K562 (cell line): ENCODE results near the gene SIK3. TPM values are rescaled to one million over a fixed set of nuclear protein-coding genes. Genes with fewer than 3 reads are reported as not detected.

Experiments used
- ATAC-seq: fragments of 200-7000 bp; cut with Tn5 transposase; 3 replicates; pipeline ENCODE4 v1.9.1; 2020; ENCODE audit warnings: moderate library complexity
- BruUV-seq: library from RNA; stranded (reverse); fragments of 400-500 nt; replicated peaks from 2 replicates; lab custom pipeline; 2021; lab: Mats Ljungman, UMichigan
- CTCF ChIA-PET: fragments of 300-600 bp; formaldehyde crosslinking; extraction: SDS; loops from one replicate; lab custom pipeline; 2021; ENCODE audit warnings: low intra/inter-chr PET ratio; lab: Yijun Ruan, JAX
- POLR2A ChIA-PET: fragments of 300-600, 350-650 bp; sonication (Branson Sonifier 250); formaldehyde crosslinking; extraction: SDS; loops from one replicate; lab custom pipeline; 2021; ENCODE audit warnings: antibody characterized with exemption, inconsistent platforms; lab: Yijun Ruan, JAX
- DNase-seq, 4 experiments: peaks; one replicate each; pipeline versions ENCODE4 v3.0.0 to v3.0.0-alpha.2; 2011 to 2018; ENCODE audit warnings: low spot score in 3 of 4, mixed read lengths in 3 of 4; ENCODE audit errors: extremely low read depth in 1 of 4
- FAIRE-seq: peaks from 2 replicates; lab custom pipeline; 2011; peaks lifted over from hg19 to GRCh38; lab: Jason Lieb, UNC
- H2AFZ ChIP-seq: 2 replicates; pipeline ENCODE4 v1.6.0; 2011; ENCODE audit warnings: low read depth, low read length, control low read depth, inconsistent platforms
- H3K27ac ChIP-seq: fragments of 200-600 bp; 3 replicates; pipeline ENCODE4 v1.8.0; 2011; ENCODE audit warnings: low read depth, mild to moderate bottlenecking, control low read depth, inconsistent platforms, low read length, moderate library complexity, mixed read lengths; ENCODE audit errors: extremely low read depth
- H3K27me3 ChIP-seq, 2 experiments: fragments of 300-600 bp in 1 of 2; 2 replicates in 1 of 2; 3 replicates in 1 of 2; pipeline versions ENCODE4 v1.6.0 to v1.8.0; 2011; ENCODE audit warnings: inconsistent platforms in 2 of 2, low read length in 2 of 2, mild to moderate bottlenecking in 1 of 2, mixed read lengths in 1 of 2, moderate library complexity in 1 of 2; ENCODE audit not compliant: control insufficient read depth in 2 of 2, insufficient read depth in 2 of 2
- H3K36me3 ChIP-seq: fragments of 300-600 bp; 3 replicates; pipeline ENCODE4 v1.8.0; 2011; ENCODE audit warnings: mild to moderate bottlenecking, low read length, inconsistent platforms; ENCODE audit not compliant: control insufficient read depth, insufficient read depth
- H3K4me1 ChIP-seq, 2 experiments: fragments of 200-600 bp in 1 of 2; replicated peaks in 1 of 2; 2 replicates in 1 of 2; 3 replicates in 1 of 2; pipeline versions ENCODE4 v1.5.1 to v1.8.0; 2011; ENCODE audit warnings: inconsistent platforms in 2 of 2, low read length in 2 of 2, mild to moderate bottlenecking in 1 of 2, mixed read lengths in 1 of 2, moderate library complexity in 1 of 2; ENCODE audit not compliant: control insufficient read depth in 2 of 2, insufficient read depth in 2 of 2
- H3K4me2 ChIP-seq: 2 replicates; pipeline ENCODE4 v1.6.1; 2011; ENCODE audit warnings: low read length, control low read depth, inconsistent platforms, mixed read lengths; ENCODE audit not compliant: insufficient read depth
- H3K4me3 ChIP-seq: fragments of 200-600 bp; sonication (generic), shearing (Covaris generic); 2 replicates; pipeline ENCODE4 v1.5.1; 2016; ENCODE audit warnings: control low read depth, inconsistent platforms
- H3K79me2 ChIP-seq: fragments of 200-600 bp; 3 replicates; pipeline ENCODE4 v1.8.0; 2011; ENCODE audit warnings: low read length, inconsistent platforms; ENCODE audit not compliant: control insufficient read depth, insufficient read depth
- H3K9ac ChIP-seq, 2 experiments: 2 replicates each; pipeline versions ENCODE4 v1.6.0 to v1.6.1; 2011; ENCODE audit warnings: low read depth in 2 of 2, low read length in 2 of 2, control low read depth in 1 of 2, inconsistent platforms in 1 of 2, mild to moderate bottlenecking in 1 of 2, mixed read lengths in 1 of 2; ENCODE audit not compliant: insufficient read depth in 1 of 2
- H3K9me1 ChIP-seq: one replicate; pipeline ENCODE4 v1.6.0; 2011; ENCODE audit warnings: inconsistent platforms, mild to moderate bottlenecking, low read length, moderate library complexity; ENCODE audit not compliant: control insufficient read depth, insufficient read depth
- H3K9me3 ChIP-seq: replicated peaks from 2 replicates; pipeline ENCODE4 v1.5.1; 2011; ENCODE audit warnings: low read depth, low read length, inconsistent platforms; ENCODE audit not compliant: control insufficient read depth, insufficient read depth
- H4K20me1 ChIP-seq: replicated peaks from 2 replicates; pipeline ENCODE4 v1.6.1; 2011; ENCODE audit warnings: low read length, inconsistent platforms, mixed read lengths; ENCODE audit not compliant: control insufficient read depth, insufficient read depth
- ATF1 ChIP-seq, 2 experiments: fragments of 450-650 bp in 1 of 2; IDR thresholded peaks; 2 replicates each; pipeline ENCODE4 v1.6.1; 2016; ENCODE audit warnings: missing compliant biosample characterization in 1 of 2, missing genetic modification characterization in 1 of 2
- MBD2 ChIP-seq: sonication (generic); IDR thresholded peaks from 2 replicates; pipeline ENCODE4 v1.6.1; 2016; ENCODE audit warnings: low read depth, borderline replicate concordance
- MEF2D ChIP-seq: conservative IDR thresholded peaks from 2 replicates; pipeline ENCODE4 v1.6.1; 2016; ENCODE audit warnings: low read depth, missing genetic modification characterization, missing compliant biosample characterization
- MLX ChIP-seq, 2 experiments: fragments of 450-650 bp in 1 of 2; sonication (generic) in 1 of 2; formaldehyde crosslinking; conservative IDR thresholded peaks; 2 replicates each; pipeline versions ENCODE4 v1.4.0 to v1.8.1; 2020 to 2022; ENCODE audit warnings: mild to moderate bottlenecking in 1 of 2, missing genetic modification reagents in 1 of 2
- NONO ChIP-seq, 2 experiments: fragments of 200-400 bp in 1 of 2; fragments of 450-650 bp in 1 of 2; formaldehyde crosslinking in 1 of 2; IDR thresholded peaks; 2 replicates each; pipeline ENCODE4 v1.6.1; 2017; ENCODE audit warnings: low read depth in 2 of 2, mild to moderate bottlenecking in 2 of 2, moderate library complexity in 2 of 2, low read length in 1 of 2
- RBM39 ChIP-seq: fragments of 200-400 bp; formaldehyde crosslinking; optimal IDR thresholded peaks from 2 replicates; pipeline ENCODE3; 2018; ENCODE audit warnings: low read depth, low read length
- SREBF2 ChIP-seq: sonication (generic); formaldehyde crosslinking; IDR thresholded peaks from 2 replicates; pipeline ENCODE4 v1.4.0; 2020; ENCODE audit warnings: mild to moderate bottlenecking, missing genetic modification reagents
- ZBTB26 ChIP-seq: fragments of 450-650 bp; formaldehyde crosslinking; IDR thresholded peaks from 2 replicates; pipeline ENCODE4 v1.4.0; 2022; ENCODE audit warnings: missing genetic modification characterization
- ZBTB34 ChIP-seq: fragments of 250-450 bp; sonication (Bioruptor Pico); IDR thresholded peaks from 2 replicates; pipeline ENCODE4 v1.8.0; 2021; ENCODE audit warnings: mild to moderate bottlenecking, moderate library complexity
- ZNF174 ChIP-seq: fragments of 250-450 bp; sonication (Bioruptor Pico); IDR thresholded peaks from 2 replicates; pipeline ENCODE4 v1.4.0; 2020; ENCODE audit warnings: mild to moderate bottlenecking
- WGBS: fragments of 100-300 bp; shearing (Covaris generic); methylation state at CpG from one replicate; pipeline ENCODE4 v1.1.6; 2016; ENCODE audit warnings: low coverage, mixed read lengths; ENCODE audit not compliant: insufficient coverage; ENCODE audit errors: missing lambda C conversion rate; 5-methylcytosine and 5-hydroxymethylcytosine counted together
- in situ Hi-C: fragments of 300-500 bp; cut with MboI; formaldehyde crosslinking; loops from 4 replicates; pipeline ENCODE4 v1.15.0; 2018; ENCODE audit warnings: inconsistent platforms, mixed read lengths
- intact Hi-C: fragments of 100-400 bp; cut with micrococcal nuclease; formaldehyde crosslinking; loops from 2 replicates; pipeline ENCODE4 v1.14.2; 2022
- polyA plus RNA-seq, 8 experiments: library from polyadenylated mRNA; depleted of rRNA in 4 of 8; stranded (reverse) in 5 of 8; unstranded in 3 of 8; fragments of >200 nt; fragmentation: Nextera tagmentation in 2 of 8; fragmentation: Illumina TruSeq in 1 of 8; extraction: Ambion mirVana in 2 of 8; extraction: Trizol in 1 of 8; gene quantifications; 2 replicates each; pipeline versions ENCODE4 v1.2.1 to v1.2.3, GENCODE V29; 2011 to 2014; ENCODE audit warnings: inconsistent platforms in 1 of 8, missing spikeins in 1 of 8
- total RNA-seq, 7 experiments: library from RNA; depleted of rRNA in 6 of 7; stranded (reverse); fragments of >200 nt in 6 of 7; fragmentation: Illumina TruSeq in 2 of 7; extraction: Trizol in 2 of 7; gene quantifications; 2 replicates each; pipeline versions ENCODE4 v1.2.1 to v1.2.3, GENCODE V29; 2011 to 2021; ENCODE audit warnings: low replicate concordance in 1 of 7

Gene SIK3
- total and polyA plus RNA-seq, 9 of the 15 experiments (the other 6 are each of a cell fraction or from before 2014, with no cell fraction given) = 1.6 to 21.6 (median 8.0) TPM

GRCh38 chr11:116865696-116866095, 232.5 kb downstream of the SIK3 start:
- H3K4me3 ChIP-seq = no peak overlapping the region
- TF ChIP-seq MBD2 (no peak), ZBTB34 (no peak), ZNF174 (CRISPR knock-in tag) (no peak)
- TF ChIP-seq, all 486 proteins: peak for 0
- intact Hi-C loops (no loop called here), in situ Hi-C loops (no loop called here)
- Histone ChIP-seq H3K4me1 (peaks cover 2 to 5% of the 10 kb centered on the region in 2 experiments; a peak in 4 of 5 replicates), H3K9me1 (no peaks in the 10 kb centered on the region), H3K27ac (no peak overlapping the region), H4K20me1 (no peaks in the 10 kb centered on the region), H3K9ac (no peak overlapping the region), H3K9me3 (no peaks in the 10 kb centered on the region), H3K27me3 (no peaks in the 10 kb centered on the region), H3K4me2 (no peak overlapping the region), H3K36me3 (peaks cover 85% of the 10 kb centered on the region), H3K79me2 (no peaks in the 10 kb centered on the region), H2AFZ (no peak overlapping the region)
- ATAC-seq (no peak), FAIRE-seq (no peak), DNase-seq (no peak)
- BruUV-seq = no TSS peak
- POLR2A ChIA-PET = no interaction called here
- 94% methylated on average over 1 of the region's 1 CpG for WGBS
- CTCF ChIA-PET = no interaction called here

GRCh38 chr11:116864531-116864930, 233.7 kb downstream of the SIK3 start:
- Histone ChIP-seq H3K9ac (no peak overlapping the region), H3K4me2 (no peak overlapping the region), H3K9me1 (no peaks in the 10 kb centered on the region), H3K27ac (no peak overlapping the region), H3K36me3 (peaks cover 76% of the 10 kb centered on the region), H3K4me1 (peaks cover 5 to 12% of the 10 kb centered on the region in 2 experiments; a peak in 4 of 5 replicates), H2AFZ (no peak overlapping the region), H3K79me2 (no peaks in the 10 kb centered on the region), H3K27me3 (no peaks in the 10 kb centered on the region), H3K9me3 (no peaks in the 10 kb centered on the region), H3K4me3 (no peak overlapping the region), H4K20me1 (no peaks in the 10 kb centered on the region)
- FAIRE-seq (no peak), ATAC-seq (no peak), DNase-seq (no peak)
- 82% methylated on average over 5 of the region's 5 CpGs for WGBS
- intact Hi-C loops (no loop called here), in situ Hi-C loops (no loop called here)
- ChIA-PET CTCF (no interaction called here), POLR2A (no interaction called here)
- BruUV-seq = no TSS peak
- TF ChIP-seq RBM39 (no peak), NONO (IDR thresholded peaks at IDR 0.05; ENCODE audit: low read depth in 2 of 2, low read length in 1 of 2) (no peak), MLX (CRISPR knock-in tag; conservative IDR thresholded peaks at IDR 0.05) (no peak), SREBF2 (CRISPR knock-in tag) (no peak), MEF2D (tag) (no peak), ZBTB26 (CRISPR knock-in tag) (no peak), ATF1 (CRISPR knock-in tag; IDR thresholded peaks at IDR 0.05) (no peak), ATF1 (tag; IDR thresholded peaks at IDR 0.05) (no peak)
